OCI-M1 (cell line): Measurements from ENCODE around the gene SH2D1B.
"Not testable (repeated sequence)": the region's sequence is repeated elsewhere in the genome, so short reads cannot be mapped to it uniquely, and the experiment has no call there.

Source experiments
- DNase-seq: peaks from one replicate; lab custom pipeline; 2025; lab: John Stamatoyannopoulos, UW

Gene SH2D1B

GRCh38 chr1:162412002-162412401 lies at the start of gene SH2D1B:
Gene SH2D1B (minus strand): TSS chr1:162412136. CDS start chr1:162412016, 120 bp downstream.
- DNase-seq, result no peak

GRCh38 chr1:162458236-162458635 lies 46.3 kb upstream of the SH2D1B start:
- DNase-seq, result no peak

GRCh38 chr1:162456323-162456722 lies 44.4 kb upstream of the SH2D1B start:
- no peak for DNase-seq

GRCh38 chr1:162454361-162454760 lies 42.4 kb upstream of the SH2D1B start:
- DNase-seq, result not testable (repeated sequence)

- peak; percentile 63 for DNase-seq
Observed at GRCh38 chr1:162446946-162447345, 35.0 kb upstream of the SH2D1B start.

GRCh38 chr1:162444903-162445302 lies 33.0 kb upstream of the SH2D1B start:
- DNase-seq, result peak; percentile 58

- not testable (repeated sequence) for DNase-seq
Observed at GRCh38 chr1:162432977-162433713, 21.2 kb upstream of the SH2D1B start.

- no peak for DNase-seq
Observed at GRCh38 chr1:162430583-162430982, 18.6 kb upstream of the SH2D1B start.

GRCh38 chr1:162422662-162423375 lies 10.9 kb upstream of the SH2D1B start:
- DNase-seq, result peak; percentile 96

GRCh38 chr1:162421258-162422164 lies 9.6 kb upstream of the SH2D1B start:
- DNase-seq, result peak; percentile 77

GRCh38 chr1:162420120-162420519 lies 8.2 kb upstream of the SH2D1B start:
- no peak for DNase-seq

GRCh38 chr1:162419450-162419931 lies 7.6 kb upstream of the SH2D1B start:
- peak; percentile 31 for DNase-seq

- DNase-seq, result peak; percentile 24
Observed at GRCh38 chr1:162418584-162418983, 6.6 kb upstream of the SH2D1B start.

GRCh38 chr1:162417650-162418049 lies 5.7 kb upstream of the SH2D1B start:
- DNase-seq, result no peak

- no peak for DNase-seq
Observed at GRCh38 chr1:162416909-162417308, 5.0 kb upstream of the SH2D1B start.

- no peak for DNase-seq
Observed at GRCh38 chr1:162416215-162416614, 4.3 kb upstream of the SH2D1B start.

- DNase-seq, result no peak
Observed at GRCh38 chr1:162407539-162407938, 4.4 kb downstream of the SH2D1B start.

GRCh38 chr1:162406811-162407210 lies 5.1 kb downstream of the SH2D1B start:
- no peak for DNase-seq

- DNase-seq, result no peak
Observed at GRCh38 chr1:162405800-162406199, 6.1 kb downstream of the SH2D1B start.

GRCh38 chr1:162404550-162405160 lies 7.3 kb downstream of the SH2D1B start:
- DNase-seq, result no peak

GRCh38 chr1:162400790-162401355 lies 11.1 kb downstream of the SH2D1B start:
- DNase-seq, result no peak
